HEK293 (cell line): ENCODE measurements around the gene CFAP58.

ENCODE experiments used
- CTCF ChIA-PET: fragments of 350-600 bp; formaldehyde crosslinking; extraction: SDS; loops from one replicate; lab custom pipeline; 2021; ENCODE audit warnings: antibody characterized with exemption; lab: Yijun Ruan, JAX
- POLR2A ChIA-PET: fragments of 300-600 bp; formaldehyde crosslinking; extraction: SDS; loops from one replicate; lab custom pipeline; 2020; ENCODE audit warnings: antibody characterized with exemption, inconsistent platforms; lab: Yijun Ruan, JAX
- H3K27ac ChIP-seq: fragments of 200-500 bp; sonication (Bioruptor generic); 2 replicates; pipeline ENCODE4 v1.5.1; 2014; ENCODE audit warnings: low read depth, low read length, control low read depth, inconsistent platforms; ENCODE audit errors: extremely low read depth
- H3K36me3 ChIP-seq, 2 experiments: fragments of 200-500 bp in 1 of 2; sonication (Bioruptor generic) in 1 of 2; 1 replicate in 1 of 2; 2 replicates in 1 of 2; pipeline ENCODE4 v1.5.1; 2014 to 2017; ENCODE audit warnings: inconsistent platforms in 2 of 2, low read length in 2 of 2; ENCODE audit not compliant: control insufficient read depth in 2 of 2, insufficient read depth in 1 of 2
- H3K4me1 ChIP-seq: fragments of 200-500 bp; sonication (Bioruptor generic); 2 replicates; pipeline ENCODE4 v1.5.1; 2014; ENCODE audit warnings: mild to moderate bottlenecking, low read length, inconsistent platforms; ENCODE audit not compliant: control insufficient read depth, insufficient read depth
- H3K4me3 ChIP-seq: 2 replicates; pipeline ENCODE4 v1.5.1; 2011; ENCODE audit warnings: low read depth, mild to moderate bottlenecking, control low read depth, low read length, moderate library complexity
- H3K9me3 ChIP-seq: fragments of 200-500 bp; sonication (Bioruptor generic); 2 replicates; pipeline ENCODE4 v1.5.1; 2014; ENCODE audit warnings: low read depth, low read length, inconsistent platforms; ENCODE audit not compliant: control insufficient read depth, insufficient read depth
- BCL11A ChIP-seq: fragments of 450-650 bp; formaldehyde crosslinking; IDR thresholded peaks from 2 replicates; pipeline ENCODE4 v1.5.1; 2016; ENCODE audit warnings: low read depth, missing biosample characterization, missing genetic modification characterization
- GLI2 ChIP-seq: fragments of 450-650 bp; formaldehyde crosslinking; IDR thresholded peaks from 2 replicates; pipeline ENCODE4; 2017; ENCODE audit warnings: missing biosample characterization, missing genetic modification characterization, low read depth, borderline replicate concordance
- GLI4 ChIP-seq: fragments of 450-650 bp; formaldehyde crosslinking; IDR thresholded peaks from 2 replicates; pipeline ENCODE4 v1.5.1; 2016; ENCODE audit warnings: missing biosample characterization, missing genetic modification characterization
- PRDM1 ChIP-seq: fragments of 450-650 bp; formaldehyde crosslinking; IDR thresholded peaks from 2 replicates; pipeline ENCODE4; 2016; ENCODE audit warnings: missing biosample characterization, missing genetic modification characterization
- TCF7L2 ChIP-seq: IDR thresholded peaks from 2 replicates; pipeline ENCODE4 v1.6.1; 2011; ENCODE audit warnings: low read depth, mild to moderate bottlenecking, inconsistent platforms, low read length, moderate library complexity, borderline replicate concordance
- YY2 ChIP-seq: fragments of 450-650 bp; formaldehyde crosslinking; IDR thresholded peaks from 2 replicates; pipeline ENCODE4 v1.5.1; 2016; ENCODE audit warnings: missing biosample characterization, missing genetic modification characterization
- ZBTB17 ChIP-seq: fragments of 450-650 bp; formaldehyde crosslinking; IDR thresholded peaks from 2 replicates; pipeline ENCODE4 v1.5.1; 2016; ENCODE audit warnings: missing biosample characterization, missing genetic modification characterization
- ZBTB48 ChIP-seq: fragments of 450-650 bp; formaldehyde crosslinking; IDR thresholded peaks from 2 replicates; pipeline ENCODE4 v1.5.1; 2016; ENCODE audit warnings: missing biosample characterization, missing genetic modification characterization
- ZBTB7A ChIP-seq: fragments of 450-650 bp; formaldehyde crosslinking; IDR thresholded peaks from 2 replicates; pipeline ENCODE4 v1.5.1; 2016; ENCODE audit warnings: low read depth, missing biosample characterization, missing genetic modification characterization
- ZNF169 ChIP-seq: fragments of 450-650 bp; formaldehyde crosslinking; IDR thresholded peaks from 2 replicates; pipeline ENCODE4 v1.5.1; 2016; ENCODE audit warnings: missing biosample characterization, missing genetic modification characterization
- ZNF211 ChIP-seq: fragments of 450-650 bp; formaldehyde crosslinking; IDR thresholded peaks from 2 replicates; pipeline ENCODE4 v1.5.1; 2016; ENCODE audit warnings: low read depth, missing biosample characterization, missing genetic modification characterization
- ZNF223 ChIP-seq: fragments of 450-650 bp; formaldehyde crosslinking; IDR thresholded peaks from 2 replicates; pipeline ENCODE4 v1.5.1; 2016; ENCODE audit warnings: missing biosample characterization, missing genetic modification characterization
- ZNF266 ChIP-seq: fragments of 450-650 bp; formaldehyde crosslinking; IDR thresholded peaks from 2 replicates; pipeline ENCODE4 v1.5.1; 2016; ENCODE audit warnings: missing biosample characterization, missing genetic modification characterization, low read depth
- ZNF394 ChIP-seq: fragments of 450-650 bp; formaldehyde crosslinking; IDR thresholded peaks from 2 replicates; pipeline ENCODE4 v1.5.1; 2016; ENCODE audit warnings: missing biosample characterization, missing genetic modification characterization, mild to moderate bottlenecking, moderate library complexity, borderline replicate concordance
- ZNF423 ChIP-seq: fragments of 450-650 bp; formaldehyde crosslinking; IDR thresholded peaks from 2 replicates; pipeline ENCODE4 v1.5.1; 2016; ENCODE audit warnings: missing biosample characterization, missing genetic modification characterization
- ZNF433 ChIP-seq: fragments of 450-650 bp; formaldehyde crosslinking; IDR thresholded peaks from 2 replicates; pipeline ENCODE4 v1.5.1; 2016; ENCODE audit warnings: missing biosample characterization, missing genetic modification characterization, low read depth
- ZNF544 ChIP-seq: fragments of 450-650 bp; formaldehyde crosslinking; IDR thresholded peaks from 2 replicates; pipeline ENCODE4 v1.5.0; 2017; ENCODE audit warnings: missing biosample characterization, missing genetic modification characterization
- ZNF549 ChIP-seq: fragments of 450-650 bp; IDR thresholded peaks from 2 replicates; pipeline ENCODE4 v1.5.1; 2018; ENCODE audit warnings: missing biosample characterization, missing genetic modification characterization, mild to moderate bottlenecking, inconsistent platforms, moderate library complexity
- ZNF561 ChIP-seq: fragments of 450-650 bp; IDR thresholded peaks from 2 replicates; pipeline ENCODE4 v1.5.1; 2018; ENCODE audit warnings: missing biosample characterization, missing genetic modification characterization, borderline replicate concordance
- ZNF626 ChIP-seq: fragments of 450-650 bp; sonication (Bioruptor Pico); formaldehyde crosslinking; IDR thresholded peaks from 2 replicates; pipeline ENCODE4 v1.5.1; 2018; ENCODE audit warnings: missing biosample characterization, missing genetic modification characterization, inconsistent platforms
- ZNF664 ChIP-seq: fragments of 450-650 bp; formaldehyde crosslinking; IDR thresholded peaks from 2 replicates; pipeline ENCODE4 v1.5.1; 2016; ENCODE audit warnings: missing biosample characterization, missing genetic modification characterization
- ZNF670 ChIP-seq: fragments of 450-650 bp; formaldehyde crosslinking; IDR thresholded peaks from 2 replicates; pipeline ENCODE4 v1.5.1; 2016; ENCODE audit warnings: missing biosample characterization, missing genetic modification characterization, low read depth
- ZNF785 ChIP-seq: fragments of 450-650 bp; formaldehyde crosslinking; IDR thresholded peaks from 2 replicates; pipeline ENCODE4 v1.5.1; 2016; ENCODE audit warnings: missing biosample characterization, missing genetic modification characterization
- ZXDB ChIP-seq: fragments of 450-650 bp; formaldehyde crosslinking; IDR thresholded peaks from 2 replicates; pipeline ENCODE4 v1.5.1; 2016; ENCODE audit warnings: missing biosample characterization, missing genetic modification characterization
- TF ChIP-seq, protein P1 (sequence below): fragments of 450-650 bp; formaldehyde crosslinking; IDR thresholded peaks from 2 replicates; pipeline ENCODE4 v1.5.1; 2016; ENCODE audit warnings: missing biosample characterization, missing genetic modification characterization
- TF ChIP-seq, protein P2 (sequence below): fragments of 450-650 bp; IDR thresholded peaks from 2 replicates; pipeline ENCODE4 v1.5.1; 2018; ENCODE audit warnings: missing biosample characterization, mild to moderate bottlenecking, missing genetic modification characterization
- TF ChIP-seq, protein P3 (sequence below): fragments of 450-650 bp; formaldehyde crosslinking; IDR thresholded peaks from 2 replicates; pipeline ENCODE4 v1.5.1; 2016; ENCODE audit warnings: missing biosample characterization, missing genetic modification characterization
- TF ChIP-seq, protein P4 (sequence below): fragments of 450-650 bp; formaldehyde crosslinking; IDR thresholded peaks from 2 replicates; pipeline ENCODE4 v1.5.1; 2016; ENCODE audit warnings: missing biosample characterization, missing genetic modification characterization

The CFAP58 gene

DNA sequence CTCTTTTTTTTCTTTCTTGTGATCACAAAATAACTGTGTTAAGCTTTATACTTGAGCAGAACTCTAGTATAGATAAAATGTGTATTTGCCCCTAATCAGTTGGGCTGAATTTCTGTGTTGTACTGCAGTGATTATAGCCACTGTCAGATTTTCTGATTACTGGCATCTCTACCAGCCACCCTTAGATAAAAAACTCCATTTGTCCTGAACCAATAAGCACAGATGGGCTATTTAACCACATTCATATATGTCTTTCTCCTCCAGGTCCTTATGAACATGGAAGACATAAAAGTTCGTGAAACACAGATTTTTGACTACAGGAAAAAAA lies 38.3 kb downstream of the CFAP58 start:
- TF ChIP-seq ZNF169 (tag by site-specific recombination): no peak
- TF ChIP-seq ZNF785: no peak
- no peak for TF ChIP-seq ZXDB (tag by site-specific recombination)
- TF ChIP-seq GLI2: no peak
- no peak for TF ChIP-seq ZNF223 (tag by site-specific recombination)
- CTCF ChIA-PET: interaction anchor here (0.6 to 1.1 kb wide), 3 partner anchors 9 to 229 kb away, joined by 3 read pairs; no protein-coding TSS in a partner anchor
- Histone ChIP-seq H3K36me3 (no peaks in the 10 kb centered on the region), H3K27ac (no peak overlapping the region), H3K4me1 (no peaks in the 10 kb centered on the region), H3K9me3 (no peaks in the 10 kb centered on the region), H3K4me3 (no peak overlapping the region)
- POLR2A ChIA-PET: no interaction called here

DNA sequence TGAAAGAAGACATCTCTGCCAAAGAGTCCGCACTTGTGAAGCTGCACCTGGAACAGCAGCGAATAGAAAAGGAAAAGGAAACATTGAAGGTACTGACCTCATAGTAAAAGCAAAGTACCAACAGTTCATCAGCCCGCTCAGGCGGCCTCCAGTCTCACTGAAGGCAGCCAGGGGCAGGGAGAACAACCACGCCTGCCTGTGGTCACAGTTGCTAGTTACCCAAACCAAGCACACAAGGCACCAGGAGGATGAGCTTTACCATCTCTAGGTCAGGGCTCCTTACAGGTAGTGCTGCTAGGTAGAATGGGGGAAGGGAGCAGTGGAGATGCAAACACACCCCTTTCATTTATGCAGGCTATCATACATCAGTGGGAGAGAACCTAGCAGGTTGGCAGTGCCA lies 39.8 kb downstream of the CFAP58 start:
- ChIA-PET CTCF (interaction anchor here (2.6 kb wide), 1 partner anchor 13 kb away, joined by 6 read pairs; no protein-coding TSS in a partner anchor), POLR2A (no interaction called here)
- Histone ChIP-seq H3K27ac (no peak overlapping the region), H3K4me3 (no peak overlapping the region), H3K4me1 (no peaks in the 10 kb centered on the region), H3K36me3 (no peaks in the 10 kb centered on the region), H3K9me3 (no peaks in the 10 kb centered on the region)
- no peak for TF ChIP-seq ZNF561
- no peak for TF ChIP-seq TCF7L2
- TF ChIP-seq, protein P1, sequence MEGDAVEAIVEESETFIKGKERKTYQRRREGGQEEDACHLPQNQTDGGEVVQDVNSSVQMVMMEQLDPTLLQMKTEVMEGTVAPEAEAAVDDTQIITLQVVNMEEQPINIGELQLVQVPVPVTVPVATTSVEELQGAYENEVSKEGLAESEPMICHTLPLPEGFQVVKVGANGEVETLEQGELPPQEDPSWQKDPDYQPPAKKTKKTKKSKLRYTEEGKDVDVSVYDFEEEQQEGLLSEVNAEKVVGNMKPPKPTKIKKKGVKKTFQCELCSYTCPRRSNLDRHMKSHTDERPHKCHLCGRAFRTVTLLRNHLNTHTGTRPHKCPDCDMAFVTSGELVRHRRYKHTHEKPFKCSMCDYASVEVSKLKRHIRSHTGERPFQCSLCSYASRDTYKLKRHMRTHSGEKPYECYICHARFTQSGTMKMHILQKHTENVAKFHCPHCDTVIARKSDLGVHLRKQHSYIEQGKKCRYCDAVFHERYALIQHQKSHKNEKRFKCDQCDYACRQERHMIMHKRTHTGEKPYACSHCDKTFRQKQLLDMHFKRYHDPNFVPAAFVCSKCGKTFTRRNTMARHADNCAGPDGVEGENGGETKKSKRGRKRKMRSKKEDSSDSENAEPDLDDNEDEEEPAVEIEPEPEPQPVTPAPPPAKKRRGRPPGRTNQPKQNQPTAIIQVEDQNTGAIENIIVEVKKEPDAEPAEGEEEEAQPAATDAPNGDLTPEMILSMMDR: no peak
- no peak for TF ChIP-seq ZNF394 (tag by site-specific recombination)
- TF ChIP-seq, protein P2, sequence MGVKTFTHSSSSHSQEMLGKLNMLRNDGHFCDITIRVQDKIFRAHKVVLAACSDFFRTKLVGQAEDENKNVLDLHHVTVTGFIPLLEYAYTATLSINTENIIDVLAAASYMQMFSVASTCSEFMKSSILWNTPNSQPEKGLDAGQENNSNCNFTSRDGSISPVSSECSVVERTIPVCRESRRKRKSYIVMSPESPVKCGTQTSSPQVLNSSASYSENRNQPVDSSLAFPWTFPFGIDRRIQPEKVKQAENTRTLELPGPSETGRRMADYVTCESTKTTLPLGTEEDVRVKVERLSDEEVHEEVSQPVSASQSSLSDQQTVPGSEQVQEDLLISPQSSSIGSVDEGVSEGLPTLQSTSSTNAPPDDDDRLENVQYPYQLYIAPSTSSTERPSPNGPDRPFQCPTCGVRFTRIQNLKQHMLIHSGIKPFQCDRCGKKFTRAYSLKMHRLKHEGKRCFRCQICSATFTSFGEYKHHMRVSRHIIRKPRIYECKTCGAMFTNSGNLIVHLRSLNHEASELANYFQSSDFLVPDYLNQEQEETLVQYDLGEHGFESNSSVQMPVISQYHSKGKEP: no peak
- TF ChIP-seq ZNF169 (tag by site-specific recombination): no peak
- no peak for TF ChIP-seq ZNF423 (tag by site-specific recombination)
- no peak for TF ChIP-seq ZNF626
- no peak for TF ChIP-seq ZNF433 (tag by site-specific recombination)
- TF ChIP-seq BCL11A: no peak
- no peak for TF ChIP-seq ZNF266 (tag by site-specific recombination)
- TF ChIP-seq, protein P3, sequence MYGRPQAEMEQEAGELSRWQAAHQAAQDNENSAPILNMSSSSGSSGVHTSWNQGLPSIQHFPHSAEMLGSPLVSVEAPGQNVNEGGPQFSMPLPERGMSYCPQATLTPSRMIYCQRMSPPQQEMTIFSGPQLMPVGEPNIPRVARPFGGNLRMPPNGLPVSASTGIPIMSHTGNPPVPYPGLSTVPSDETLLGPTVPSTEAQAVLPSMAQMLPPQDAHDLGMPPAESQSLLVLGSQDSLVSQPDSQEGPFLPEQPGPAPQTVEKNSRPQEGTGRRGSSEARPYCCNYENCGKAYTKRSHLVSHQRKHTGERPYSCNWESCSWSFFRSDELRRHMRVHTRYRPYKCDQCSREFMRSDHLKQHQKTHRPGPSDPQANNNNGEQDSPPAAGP: no peak
- no peak for TF ChIP-seq YY2 (tag by site-specific recombination)
- no peak for TF ChIP-seq ZNF549
- TF ChIP-seq GLI4 (tag by site-specific recombination): no peak

DNA sequence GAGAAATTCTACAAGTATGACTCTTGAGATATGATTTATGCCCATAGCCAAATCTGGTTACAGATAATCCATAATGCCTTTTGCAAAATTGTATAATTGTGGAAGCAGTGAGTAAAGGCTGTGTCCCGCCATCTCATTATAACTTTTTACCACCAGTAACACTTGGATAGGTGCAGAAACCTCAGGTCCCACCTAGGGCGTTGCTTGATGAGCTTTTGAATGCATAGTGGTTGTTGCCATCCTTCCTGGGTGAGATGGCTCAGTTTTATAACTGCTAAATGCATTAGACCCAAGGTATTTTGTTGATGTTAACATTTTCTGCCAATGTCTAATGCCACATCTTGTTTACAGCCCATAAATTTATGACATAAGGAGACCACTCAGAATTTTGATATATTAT lies 42.9 kb downstream of the CFAP58 start:
- H3K27ac ChIP-seq: no peak overlapping the region
- POLR2A ChIA-PET: no interaction called here
- H3K9me3 ChIP-seq: no peaks in the 10 kb centered on the region
- H3K36me3 ChIP-seq: no peaks in the 10 kb centered on the region
- no peak overlapping the region for H3K4me3 ChIP-seq
- CTCF ChIA-PET: no interaction called here
- no peaks in the 10 kb centered on the region for H3K4me1 ChIP-seq
- no peak for TF ChIP-seq ZBTB7A
- no peak for TF ChIP-seq ZNF211 (tag by site-specific recombination)
- no peak for TF ChIP-seq ZBTB48 (tag by site-specific recombination)
- TF ChIP-seq PRDM1: no peak
- no peak for TF ChIP-seq ZNF670 (tag by site-specific recombination)
- TF ChIP-seq, protein P4, sequence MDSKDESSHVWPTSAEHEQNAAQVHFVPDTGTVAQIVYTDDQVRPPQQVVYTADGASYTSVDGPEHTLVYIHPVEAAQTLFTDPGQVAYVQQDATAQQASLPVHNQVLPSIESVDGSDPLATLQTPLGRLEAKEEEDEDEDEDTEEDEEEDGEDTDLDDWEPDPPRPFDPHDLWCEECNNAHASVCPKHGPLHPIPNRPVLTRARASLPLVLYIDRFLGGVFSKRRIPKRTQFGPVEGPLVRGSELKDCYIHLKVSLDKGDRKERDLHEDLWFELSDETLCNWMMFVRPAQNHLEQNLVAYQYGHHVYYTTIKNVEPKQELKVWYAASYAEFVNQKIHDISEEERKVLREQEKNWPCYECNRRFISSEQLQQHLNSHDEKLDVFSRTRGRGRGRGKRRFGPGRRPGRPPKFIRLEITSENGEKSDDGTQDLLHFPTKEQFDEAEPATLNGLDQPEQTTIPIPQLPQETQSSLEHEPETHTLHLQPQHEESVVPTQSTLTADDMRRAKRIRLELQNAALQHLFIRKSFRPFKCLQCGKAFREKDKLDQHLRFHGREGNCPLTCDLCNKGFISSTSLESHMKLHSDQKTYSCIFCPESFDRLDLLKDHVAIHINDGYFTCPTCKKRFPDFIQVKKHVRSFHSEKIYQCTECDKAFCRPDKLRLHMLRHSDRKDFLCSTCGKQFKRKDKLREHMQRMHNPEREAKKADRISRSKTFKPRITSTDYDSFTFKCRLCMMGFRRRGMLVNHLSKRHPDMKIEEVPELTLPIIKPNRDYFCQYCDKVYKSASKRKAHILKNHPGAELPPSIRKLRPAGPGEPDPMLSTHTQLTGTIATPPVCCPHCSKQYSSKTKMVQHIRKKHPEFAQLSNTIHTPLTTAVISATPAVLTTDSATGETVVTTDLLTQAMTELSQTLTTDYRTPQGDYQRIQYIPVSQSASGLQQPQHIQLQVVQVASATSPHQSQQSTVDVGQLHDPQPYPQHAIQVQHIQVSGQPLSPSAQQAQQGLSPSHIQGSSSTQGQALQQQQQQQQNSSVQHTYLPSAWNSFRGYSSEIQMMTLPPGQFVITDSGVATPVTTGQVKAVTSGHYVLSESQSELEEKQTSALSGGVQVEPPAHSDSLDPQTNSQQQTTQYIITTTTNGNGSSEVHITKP (tag by site-specific recombination): no peak
- TF ChIP-seq ZXDB (tag by site-specific recombination): no peak
- no peak for TF ChIP-seq ZBTB17
- no peak for TF ChIP-seq ZNF664
- TF ChIP-seq ZNF544: no peak
